HG03571 (cell line): ENCODE measurements around the gene ADARB2.
"Not testable (repeated sequence)": the region's sequence is repeated elsewhere in the genome, so short reads cannot be mapped to it uniquely, and the experiment has no call there.

Source experiments
- ATAC-seq: cut with Tn5 transposase; IDR thresholded peaks from one replicate; pipeline ENCODE4 v1.9.1; 2021; ENCODE audit not compliant: unreplicated experiment

Gene ADARB2

DNA sequence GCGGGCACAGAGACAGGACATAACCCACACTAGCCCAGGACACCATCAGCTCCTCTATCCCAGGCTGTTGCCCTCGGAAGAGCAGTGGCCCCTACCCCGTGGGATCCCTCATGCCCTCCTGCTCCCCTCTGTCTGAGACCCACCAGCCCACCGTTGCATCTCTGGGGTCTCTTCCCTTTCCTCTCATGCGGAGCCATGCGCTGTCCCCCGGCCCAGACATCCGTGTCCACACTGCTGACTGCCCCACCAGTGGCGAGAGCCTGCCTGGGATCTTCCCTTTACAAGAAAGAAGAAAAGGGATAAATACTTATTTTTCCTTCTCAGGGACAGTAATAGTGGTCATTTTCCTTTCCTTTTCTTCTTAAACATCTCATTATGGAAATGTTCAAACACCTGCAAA lies 565.7 kb downstream of the ADARB2 start:
- no peak for ATAC-seq

GRCh38 chr10:1171182-1171581 lies 566.1 kb downstream of the ADARB2 start:
- no peak for ATAC-seq

GRCh38 chr10:1170867-1171180 lies 566.5 kb downstream of the ADARB2 start:
- ATAC-seq = no peak

- no peak for ATAC-seq
Measured at GRCh38 chr10:1169981-1170866, 567.1 kb downstream of the ADARB2 start.

DNA sequence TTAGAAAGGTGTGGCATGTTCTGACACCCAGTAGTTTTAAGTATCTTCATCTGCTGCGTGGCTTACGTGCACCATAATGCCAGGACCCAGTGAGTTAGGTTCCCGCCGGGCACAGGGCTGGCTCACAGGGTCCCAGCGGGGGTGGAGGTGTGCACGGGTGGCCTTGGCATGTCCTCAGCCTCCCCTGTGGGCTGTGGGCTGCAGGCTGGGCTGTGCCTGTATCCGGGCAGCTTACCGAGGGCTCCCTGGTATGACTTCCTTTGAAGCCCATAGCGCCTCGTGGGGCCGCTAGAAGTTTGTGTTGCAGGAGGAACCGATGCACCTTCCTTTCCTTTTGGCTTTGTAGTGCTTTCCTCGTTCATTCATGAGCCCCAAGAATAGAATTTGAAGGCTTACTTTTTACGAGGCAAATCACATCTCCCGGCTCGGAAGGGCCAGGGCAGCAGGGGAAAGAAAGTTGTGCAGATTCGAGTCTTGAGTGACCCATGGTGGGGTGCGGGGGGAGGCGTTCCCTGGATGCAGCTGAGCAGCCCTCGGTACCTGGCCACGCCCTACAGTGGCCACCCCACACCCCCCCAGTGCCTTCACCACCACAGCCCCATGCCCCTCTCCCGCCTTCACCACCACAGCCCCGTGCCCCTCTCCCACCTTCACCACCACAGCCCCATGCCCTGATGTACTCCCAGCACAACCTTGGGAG lies 568.0 kb downstream of the ADARB2 start:
- ATAC-seq = no peak

GRCh38 chr10:1168763-1169162 lies 568.6 kb downstream of the ADARB2 start:
- ATAC-seq = no peak

DNA sequence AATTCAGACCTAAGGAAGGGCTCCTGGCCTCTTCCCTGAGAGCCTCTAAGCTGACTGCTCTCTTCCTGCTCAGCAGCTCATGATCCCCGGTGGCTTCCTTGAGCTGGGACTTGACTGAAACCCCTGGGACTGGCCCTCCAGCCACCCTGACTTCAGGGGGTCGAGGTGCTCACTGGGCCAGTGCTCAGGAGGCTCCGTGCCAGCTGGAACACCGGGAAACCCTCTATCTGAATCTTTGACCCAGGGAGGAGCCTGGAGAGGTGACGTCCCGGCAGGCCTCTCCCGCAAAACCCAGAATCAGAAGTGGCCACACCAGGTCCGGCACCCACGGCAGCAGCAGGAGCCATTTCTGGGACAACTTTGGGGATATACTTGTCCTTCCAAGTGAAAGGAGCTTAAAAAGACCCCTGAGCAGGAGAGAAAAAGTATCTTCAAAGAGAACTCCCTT lies 570.5 kb downstream of the ADARB2 start:
- no peak for ATAC-seq

DNA sequence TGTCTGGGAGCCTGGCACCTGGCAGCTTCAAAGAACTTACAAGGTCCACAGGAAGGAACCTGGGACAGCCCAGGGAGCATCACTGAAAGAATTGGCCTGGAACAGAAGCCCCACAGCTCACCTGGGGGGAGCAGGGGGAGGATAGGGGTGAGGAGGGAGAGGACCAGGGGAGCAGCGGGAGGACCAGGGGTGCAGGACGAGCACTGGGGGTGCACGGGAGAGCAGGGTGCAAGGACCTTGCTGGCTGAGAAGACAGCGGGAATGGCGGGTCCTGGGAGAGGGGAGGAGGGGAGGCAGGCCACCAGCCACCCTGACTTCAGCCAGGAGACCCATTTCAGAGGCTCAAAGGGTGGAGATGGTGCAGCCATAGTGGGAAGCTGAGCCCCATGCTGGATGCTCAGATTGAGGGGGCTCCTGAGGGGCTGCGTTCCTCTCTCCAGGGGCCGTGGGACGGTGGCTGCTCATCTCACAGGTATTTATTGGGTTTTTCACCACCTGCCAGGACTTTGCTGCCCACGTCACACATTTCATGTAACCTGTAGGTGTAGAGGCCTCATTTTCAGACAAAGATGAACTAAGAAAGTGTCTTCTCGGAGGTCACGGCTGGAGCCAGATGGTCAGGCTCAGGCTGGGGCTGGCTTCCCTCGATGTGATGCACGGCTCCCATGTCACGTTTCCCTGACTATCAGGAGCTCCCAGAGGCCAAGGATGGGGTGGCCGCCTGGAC lies 571.1 kb downstream of the ADARB2 start:
- ATAC-seq = no peak

- no peak for ATAC-seq
Measured at GRCh38 chr10:1163831-1164230, 573.5 kb downstream of the ADARB2 start.

DNA sequence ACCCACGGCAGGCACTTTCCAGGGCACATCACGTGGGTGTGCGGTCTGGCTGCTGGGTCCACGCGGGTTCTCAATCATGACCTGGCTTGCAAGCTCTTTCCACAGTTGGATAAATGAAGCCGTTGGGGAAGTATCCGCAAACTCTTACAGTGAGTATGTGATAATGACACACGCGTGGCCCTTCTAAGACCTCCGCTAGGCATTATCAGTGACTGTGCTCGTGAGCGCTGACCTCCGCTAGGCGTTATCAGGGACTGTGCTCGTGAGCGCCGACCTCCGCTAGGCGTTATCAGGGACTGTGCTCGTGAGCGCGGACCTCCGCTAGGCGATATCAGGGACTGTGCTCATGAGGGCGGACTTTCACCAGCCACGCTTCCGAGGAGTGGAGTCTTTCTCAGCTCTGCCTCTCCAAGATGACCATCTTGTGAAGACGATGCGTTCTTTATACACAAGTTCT lies 574.1 kb downstream of the ADARB2 start:
- ATAC-seq = no peak

- no peak for ATAC-seq
Measured at GRCh38 chr10:1162481-1163203, 574.7 kb downstream of the ADARB2 start.

DNA sequence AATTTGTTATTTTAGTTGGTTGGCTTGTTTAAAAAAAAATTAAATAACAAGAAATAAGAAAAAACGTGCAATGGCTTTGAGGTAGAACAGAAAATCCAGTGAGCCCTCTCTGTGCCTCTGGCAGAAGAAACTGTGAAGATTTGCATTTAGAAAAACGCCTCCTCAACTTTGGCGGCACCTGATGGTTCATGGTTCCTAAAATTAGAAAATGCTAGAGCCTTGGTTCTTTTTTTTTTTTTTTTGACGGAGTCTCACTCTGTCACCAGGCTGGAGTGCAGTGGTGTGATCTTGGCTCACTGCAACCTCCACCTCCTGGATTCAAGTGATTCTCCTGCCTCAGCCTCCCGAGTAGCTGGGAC lies 576.0 kb downstream of the ADARB2 start:
- not testable (repeated sequence) for ATAC-seq

- ATAC-seq = no peak
Measured at GRCh38 chr10:1160561-1161314, 576.6 kb downstream of the ADARB2 start.

- no peak for ATAC-seq
Measured at GRCh38 chr10:1159131-1160061, 577.9 kb downstream of the ADARB2 start.

DNA sequence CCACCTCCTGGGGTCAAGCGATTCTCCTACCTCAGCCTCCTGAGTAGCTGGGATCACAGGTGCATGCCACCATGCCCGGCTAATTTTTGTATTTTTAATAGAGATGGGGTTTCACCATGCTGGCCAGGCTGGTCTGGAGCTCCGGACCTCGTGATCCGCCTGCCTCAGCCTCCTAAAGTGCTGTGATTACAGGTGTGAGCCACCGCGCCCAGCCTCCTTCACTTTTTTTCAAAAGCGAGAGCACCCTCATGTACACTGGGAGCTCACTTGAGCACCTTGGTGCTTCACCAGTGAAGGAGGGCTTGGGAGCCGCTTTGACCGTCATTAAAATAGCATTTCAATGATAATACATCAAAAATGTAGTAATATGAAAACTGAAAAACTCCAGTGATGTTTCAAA lies 578.8 kb downstream of the ADARB2 start:
- ATAC-seq = not testable (repeated sequence)

GRCh38 chr10:1158066-1158465 lies 579.3 kb downstream of the ADARB2 start:
- ATAC-seq = no peak

DNA sequence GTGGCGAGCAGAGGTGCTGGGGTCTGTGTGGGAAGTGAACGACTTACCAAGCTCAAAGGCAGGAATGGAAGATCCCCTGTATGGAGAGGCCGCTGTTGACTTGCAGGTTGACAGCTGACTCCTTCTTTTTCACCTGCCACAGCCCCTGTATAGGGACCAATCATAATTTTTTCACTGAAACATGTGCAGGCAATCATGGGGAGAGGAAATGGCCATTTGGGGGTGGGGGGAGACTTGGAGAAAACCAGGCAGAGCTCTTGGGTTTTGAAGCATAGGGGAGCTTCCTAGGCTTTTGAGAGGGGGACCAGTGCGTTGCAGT lies 579.8 kb downstream of the ADARB2 start:
- no peak for ATAC-seq

DNA sequence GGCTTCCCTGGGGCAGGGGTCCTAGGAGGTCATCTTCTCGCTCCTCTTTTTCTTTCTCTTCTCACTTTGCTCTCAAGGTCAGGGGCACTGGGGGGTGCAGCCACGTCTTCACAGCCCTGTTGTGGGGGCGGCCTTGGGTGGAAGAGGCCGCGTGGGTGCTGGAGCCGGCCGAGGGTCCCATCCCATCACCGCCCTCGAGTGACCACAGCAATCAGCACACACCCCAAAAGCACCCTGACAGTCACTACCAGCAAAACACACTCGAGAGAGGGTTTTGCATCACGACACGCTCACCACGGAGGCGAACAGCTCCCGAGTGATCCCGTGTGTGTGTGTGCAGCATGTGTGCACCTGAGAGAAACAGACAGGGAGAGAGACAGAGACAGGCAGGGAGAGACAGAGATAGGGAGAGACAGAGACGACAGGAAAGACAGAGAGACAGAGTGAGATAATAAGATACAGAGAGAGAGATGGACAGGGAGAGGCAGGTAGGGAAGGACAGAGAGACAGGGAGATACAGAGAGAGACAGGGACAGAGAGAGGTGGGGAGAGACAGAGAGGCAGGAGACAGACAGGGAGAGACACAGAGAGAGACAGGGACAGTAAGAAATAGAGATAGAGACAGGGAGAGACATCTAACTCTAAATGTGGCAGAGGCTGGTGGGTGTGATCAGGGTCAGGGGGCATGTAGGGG lies 580.3 kb downstream of the ADARB2 start:
- ATAC-seq = no peak

DNA sequence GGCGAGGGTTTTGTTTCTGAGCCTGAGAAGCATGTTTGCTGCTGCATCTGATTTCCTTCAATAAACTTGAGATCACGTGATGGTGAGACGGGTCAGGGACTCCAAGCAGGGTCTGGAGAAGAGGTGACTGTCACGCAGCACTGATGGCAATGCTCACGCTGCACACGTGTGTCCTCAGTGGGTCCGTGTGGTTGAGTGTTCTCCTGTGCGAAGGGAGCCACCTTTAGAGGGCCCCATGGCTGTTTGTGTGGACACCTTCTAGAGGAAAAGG lies 580.8 kb downstream of the ADARB2 start:
- no peak for ATAC-seq
